ENCODE results near the gene NTRK2.

- TF ChIP-seq, protein P1, sequence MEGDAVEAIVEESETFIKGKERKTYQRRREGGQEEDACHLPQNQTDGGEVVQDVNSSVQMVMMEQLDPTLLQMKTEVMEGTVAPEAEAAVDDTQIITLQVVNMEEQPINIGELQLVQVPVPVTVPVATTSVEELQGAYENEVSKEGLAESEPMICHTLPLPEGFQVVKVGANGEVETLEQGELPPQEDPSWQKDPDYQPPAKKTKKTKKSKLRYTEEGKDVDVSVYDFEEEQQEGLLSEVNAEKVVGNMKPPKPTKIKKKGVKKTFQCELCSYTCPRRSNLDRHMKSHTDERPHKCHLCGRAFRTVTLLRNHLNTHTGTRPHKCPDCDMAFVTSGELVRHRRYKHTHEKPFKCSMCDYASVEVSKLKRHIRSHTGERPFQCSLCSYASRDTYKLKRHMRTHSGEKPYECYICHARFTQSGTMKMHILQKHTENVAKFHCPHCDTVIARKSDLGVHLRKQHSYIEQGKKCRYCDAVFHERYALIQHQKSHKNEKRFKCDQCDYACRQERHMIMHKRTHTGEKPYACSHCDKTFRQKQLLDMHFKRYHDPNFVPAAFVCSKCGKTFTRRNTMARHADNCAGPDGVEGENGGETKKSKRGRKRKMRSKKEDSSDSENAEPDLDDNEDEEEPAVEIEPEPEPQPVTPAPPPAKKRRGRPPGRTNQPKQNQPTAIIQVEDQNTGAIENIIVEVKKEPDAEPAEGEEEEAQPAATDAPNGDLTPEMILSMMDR (IDR thresholded peaks at IDR 0.05) = no peak
- TF ChIP-seq POLR2AphosphoS5 (IDR thresholded peaks at IDR 0.05; ENCODE audit: insufficient read depth in 1 of 2, low read depth in 1 of 2) (no peak), POLR2A (IDR thresholded peaks at IDR 0.05) (no peak)
These were observed 48.9 kb downstream of the NTRK2 start for GRCh38 chr9:84718476-84718875.

All from vagina (tissue), 2 donors.